HG02973 (cell line): ENCODE data around the gene LPCAT1.
"Not testable (repeated sequence)": the region's sequence is repeated elsewhere in the genome, so short reads cannot be mapped to it uniquely, and the experiment has no call there.

Source experiments
- ATAC-seq: cut with Tn5 transposase; IDR thresholded peaks from one replicate; pipeline ENCODE4 v1.9.1; 2021; ENCODE audit warnings: moderate library complexity; ENCODE audit not compliant: unreplicated experiment

Gene LPCAT1

GRCh38 chr5:1481266-1481958 lies 42.3 kb downstream of the LPCAT1 start:
- no peak for ATAC-seq

- ATAC-seq, result no peak
These were observed 43.0 kb downstream of the LPCAT1 start for GRCh38 chr5:1480806-1481205.

GRCh38 chr5:1480217-1480616 lies 43.5 kb downstream of the LPCAT1 start:
- ATAC-seq, result no peak

- no peak for ATAC-seq
These were observed 44.1 kb downstream of the LPCAT1 start for GRCh38 chr5:1479581-1480188.

- no peak for ATAC-seq
These were observed 44.7 kb downstream of the LPCAT1 start for GRCh38 chr5:1479066-1479465.

- ATAC-seq, result no peak
These were observed 45.3 kb downstream of the LPCAT1 start for GRCh38 chr5:1478271-1479035.

- ATAC-seq, result no peak
These were observed 46.4 kb downstream of the LPCAT1 start for GRCh38 chr5:1477341-1477740.

GRCh38 chr5:1476967-1477310 lies 46.8 kb downstream of the LPCAT1 start:
- no peak for ATAC-seq

- no peak for ATAC-seq
These were observed 47.4 kb downstream of the LPCAT1 start for GRCh38 chr5:1476181-1476966.

- not testable (repeated sequence) for ATAC-seq
These were observed 48.2 kb downstream of the LPCAT1 start for GRCh38 chr5:1475544-1475900.

- no peak for ATAC-seq
These were observed 48.8 kb downstream of the LPCAT1 start for GRCh38 chr5:1474866-1475543.

- ATAC-seq, result no peak
These were observed 49.4 kb downstream of the LPCAT1 start for GRCh38 chr5:1474183-1474839.

- no peak for ATAC-seq
These were observed 50.0 kb downstream of the LPCAT1 start for GRCh38 chr5:1473746-1474145.

- no peak for ATAC-seq
These were observed 50.7 kb downstream of the LPCAT1 start for GRCh38 chr5:1472964-1473628.

- no peak for ATAC-seq
These were observed 51.5 kb downstream of the LPCAT1 start for GRCh38 chr5:1471997-1472963.

- no peak for ATAC-seq
These were observed 52.4 kb downstream of the LPCAT1 start for GRCh38 chr5:1471240-1471853.

- ATAC-seq, result no peak
These were observed 53.0 kb downstream of the LPCAT1 start for GRCh38 chr5:1470762-1471211.
